ENCODE data around the gene C5orf63. TPM values are rescaled to one million over a fixed set of nuclear protein-coding genes. Genes with fewer than 3 reads are reported as not detected.
A peak's percentile ranks its signal among the peaks of the same experiment; 100 is the strongest.
"Not testable (repeated sequence)": the region's sequence is repeated elsewhere in the genome, so short reads cannot be mapped to it uniquely, and the experiment has no call there.

C5orf63 gene
- polyA plus RNA-seq (2012; ENCODE audit: insufficient read depth, insufficient read length, low read depth), result 17.0 TPM

- Histone ChIP-seq H3K4me1 (no peaks in the 10 kb centered on the region), H3K9me3 (no peaks in the 10 kb centered on the region), H3K4me3 (ENCODE audit: low read depth, low read length) (peak within 1 kb of the TSS; percentile 85), H3K27me3 (no peaks in the 10 kb centered on the region), H3K36me3 (no peaks in the 10 kb centered on the region)
- DNase-seq, result peak; percentile 77
- peak; percentile 24; the same call in 1 of the 2 replicates for TF ChIP-seq CTCF (IDR thresholded peaks at IDR 0.05; ENCODE audit: low read depth, low read length)
Measured at GRCh38 chr5:127072861-127073846, at the start of gene C5orf63. Gene C5orf63, minus strand, starts transcription at chr5:127073502. Its CDS starts 14,507 bp downstream, at chr5:127058995.

- no peaks in the 10 kb centered on the region for H3K4me1 ChIP-seq
- H3K4me3 ChIP-seq (ENCODE audit: low read depth, low read length), result no peak overlapping the region
- no peak for DNase-seq
- H3K9me3 ChIP-seq, result no peaks in the 10 kb centered on the region
- H3K36me3 ChIP-seq, result no peaks in the 10 kb centered on the region
- no peak for TF ChIP-seq CTCF (IDR thresholded peaks at IDR 0.05; ENCODE audit: low read depth, low read length)
- H3K27me3 ChIP-seq, result peaks cover 3% of the 10 kb centered on the region; the same call in 1 of the 2 replicates
Measured at GRCh38 chr5:127112347-127112864, 39.1 kb upstream of the C5orf63 start.

- no peak for DNase-seq
- Histone ChIP-seq H3K27me3 (peaks cover 3% of the 10 kb centered on the region; the same call in 1 of the 2 replicates), H3K4me3 (ENCODE audit: low read depth, low read length) (no peak overlapping the region), H3K4me1 (no peaks in the 10 kb centered on the region), H3K36me3 (no peaks in the 10 kb centered on the region), H3K9me3 (no peaks in the 10 kb centered on the region)
- TF ChIP-seq CTCF (IDR thresholded peaks at IDR 0.05; ENCODE audit: low read depth, low read length), result no peak
Measured at GRCh38 chr5:127111112-127111511, 37.8 kb upstream of the C5orf63 start.

GRCh38 chr5:127108624-127109260, 35.4 kb upstream of the C5orf63 start:
- not testable (repeated sequence) for H3K4me1 ChIP-seq; H3K9me3 ChIP-seq; DNase-seq; H3K27me3 ChIP-seq; H3K4me3 ChIP-seq (ENCODE audit: low read depth, low read length); H3K36me3 ChIP-seq

GRCh38 chr5:127101935-127102334, 28.6 kb upstream of the C5orf63 start:
- Histone ChIP-seq H3K36me3 (no peaks in the 10 kb centered on the region), H3K4me1 (no peaks in the 10 kb centered on the region; the same call in 1 of the 2 replicates), H3K4me3 (ENCODE audit: low read depth, low read length) (no peak overlapping the region), H3K9me3 (no peaks in the 10 kb centered on the region), H3K27me3 (no peaks in the 10 kb centered on the region)
- no peak for TF ChIP-seq CTCF (IDR thresholded peaks at IDR 0.05; ENCODE audit: low read depth, low read length)
- DNase-seq, result no peak

GRCh38 chr5:127101533-127101932, 28.2 kb upstream of the C5orf63 start:
- no peak for DNase-seq
- no peak overlapping the region for H3K4me3 ChIP-seq (ENCODE audit: low read depth, low read length)
- TF ChIP-seq CTCF (IDR thresholded peaks at IDR 0.05; ENCODE audit: low read depth, low read length), result no peak
- H3K9me3 ChIP-seq, result no peaks in the 10 kb centered on the region
- no peaks in the 10 kb centered on the region; the same call in 1 of the 2 replicates for H3K4me1 ChIP-seq
- no peaks in the 10 kb centered on the region for H3K36me3 ChIP-seq
- no peaks in the 10 kb centered on the region for H3K27me3 ChIP-seq
